ENCODE data around the gene AMPH.
"Not testable (repeated sequence)": the region's sequence is repeated elsewhere in the genome, so short reads cannot be mapped to it uniquely, and the experiment has no call there.

The AMPH gene

DNA sequence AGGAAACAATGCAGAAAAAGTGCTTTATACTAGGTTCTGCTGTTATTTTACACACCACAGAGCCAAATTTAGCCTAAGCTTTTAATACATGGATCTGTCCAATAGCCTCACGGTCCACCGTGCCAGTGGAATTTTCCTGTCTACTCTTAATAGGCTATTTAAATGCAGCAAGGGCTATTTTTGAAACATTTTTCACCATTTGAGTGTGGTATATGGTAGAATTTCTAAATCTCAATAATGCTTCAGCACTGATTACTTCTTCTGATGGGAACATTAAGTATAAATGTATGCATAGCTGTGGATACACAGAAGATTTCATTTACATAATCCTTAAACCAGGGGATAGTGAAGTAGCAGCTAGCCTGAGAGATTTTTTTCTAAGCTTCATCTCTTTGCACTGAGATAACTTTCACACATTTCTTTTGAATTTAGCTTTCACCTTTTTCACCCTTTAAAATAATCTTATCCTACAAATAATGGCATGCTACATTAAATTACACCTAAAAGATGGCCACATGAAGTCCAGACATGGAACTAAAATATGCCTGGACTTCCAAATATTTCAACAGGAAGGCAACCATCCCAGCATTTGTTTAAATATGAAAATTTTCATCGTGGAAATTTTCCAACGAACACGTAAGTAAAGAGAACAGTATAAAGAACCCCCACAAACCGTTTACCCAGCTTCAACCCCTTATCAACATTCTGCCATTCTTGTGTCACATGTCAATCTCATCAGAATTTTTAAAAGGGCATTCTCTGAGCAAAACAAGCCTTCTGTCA is 45.4 kb downstream of the AMPH start:
- no peak for DNase-seq (ENCODE audit: low read depth)

DNA sequence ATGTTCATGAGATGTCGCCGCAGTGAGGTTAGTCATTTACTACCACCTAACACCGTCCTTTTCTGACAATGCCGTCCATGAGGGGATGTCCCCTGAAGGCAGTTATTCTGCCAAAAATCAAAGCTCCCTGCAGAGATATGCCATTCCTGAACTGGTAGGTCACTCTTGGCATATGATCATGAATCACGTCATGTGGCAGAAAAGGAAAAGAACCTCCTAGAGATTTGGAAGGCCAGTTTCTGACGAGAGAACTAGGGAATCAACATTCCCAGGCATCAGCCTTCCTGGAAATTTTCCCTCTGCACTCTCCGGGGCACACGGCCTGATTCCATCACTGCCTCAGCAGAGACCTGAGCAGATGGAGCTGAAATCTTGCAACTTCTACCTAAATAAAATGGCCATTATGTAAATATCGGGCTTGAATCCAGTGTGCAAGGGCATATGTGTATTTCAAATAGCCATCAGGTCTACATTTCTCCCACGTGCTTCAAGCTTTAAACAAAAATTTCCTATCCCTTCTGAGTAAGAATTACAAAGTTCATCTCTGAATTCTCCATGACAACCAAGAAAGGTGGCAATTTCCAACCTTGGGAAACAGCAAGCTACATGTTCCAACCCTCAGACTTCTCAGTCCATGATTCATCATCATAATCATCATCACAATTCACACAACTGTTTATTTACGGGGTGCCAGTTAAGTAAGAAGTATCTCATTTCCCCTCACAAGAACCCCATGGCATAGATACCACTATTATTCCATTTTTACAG is 46.5 kb downstream of the AMPH start:
- no peak overlapping the region for H3K4me3 ChIP-seq (ENCODE audit: low read length)
- TF ChIP-seq, protein P1, sequence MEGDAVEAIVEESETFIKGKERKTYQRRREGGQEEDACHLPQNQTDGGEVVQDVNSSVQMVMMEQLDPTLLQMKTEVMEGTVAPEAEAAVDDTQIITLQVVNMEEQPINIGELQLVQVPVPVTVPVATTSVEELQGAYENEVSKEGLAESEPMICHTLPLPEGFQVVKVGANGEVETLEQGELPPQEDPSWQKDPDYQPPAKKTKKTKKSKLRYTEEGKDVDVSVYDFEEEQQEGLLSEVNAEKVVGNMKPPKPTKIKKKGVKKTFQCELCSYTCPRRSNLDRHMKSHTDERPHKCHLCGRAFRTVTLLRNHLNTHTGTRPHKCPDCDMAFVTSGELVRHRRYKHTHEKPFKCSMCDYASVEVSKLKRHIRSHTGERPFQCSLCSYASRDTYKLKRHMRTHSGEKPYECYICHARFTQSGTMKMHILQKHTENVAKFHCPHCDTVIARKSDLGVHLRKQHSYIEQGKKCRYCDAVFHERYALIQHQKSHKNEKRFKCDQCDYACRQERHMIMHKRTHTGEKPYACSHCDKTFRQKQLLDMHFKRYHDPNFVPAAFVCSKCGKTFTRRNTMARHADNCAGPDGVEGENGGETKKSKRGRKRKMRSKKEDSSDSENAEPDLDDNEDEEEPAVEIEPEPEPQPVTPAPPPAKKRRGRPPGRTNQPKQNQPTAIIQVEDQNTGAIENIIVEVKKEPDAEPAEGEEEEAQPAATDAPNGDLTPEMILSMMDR (IDR thresholded peaks at IDR 0.05; ENCODE audit: insufficient read depth, low read depth, low read length, missing control alignments) = no peak
- no peak for DNase-seq (ENCODE audit: low read depth)

More for the DNA sequence above, 45.4 kb downstream of the AMPH start:
- TF ChIP-seq, protein P1 (IDR thresholded peaks at IDR 0.05; ENCODE audit: insufficient read depth, low read depth, low read length, missing control alignments) = no peak
- H3K4me3 ChIP-seq (ENCODE audit: low read length) = no peak overlapping the region

DNA sequence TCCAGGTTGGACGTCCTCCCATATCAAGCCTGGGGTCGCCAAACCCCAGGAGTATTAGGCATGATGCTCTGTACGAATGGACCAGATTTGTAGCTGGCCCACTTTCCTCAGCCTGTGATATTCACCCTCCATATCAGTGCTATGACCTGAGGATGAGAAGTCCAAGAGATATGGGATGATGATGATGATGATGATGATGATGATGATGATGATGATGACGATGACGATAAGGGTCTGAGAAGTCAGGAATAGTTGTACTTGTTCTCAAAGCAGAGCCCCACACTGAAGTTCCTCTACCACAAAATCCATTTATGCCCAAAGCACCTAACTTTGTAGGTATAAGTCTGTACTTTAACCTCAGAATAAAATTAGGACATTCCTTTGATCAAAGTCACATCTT is 50.7 kb downstream of the AMPH start:
- no peak for DNase-seq (ENCODE audit: low read depth)
- H3K4me3 ChIP-seq (ENCODE audit: low read length) = no peak overlapping the region
- TF ChIP-seq, protein P1 (IDR thresholded peaks at IDR 0.05; ENCODE audit: insufficient read depth, low read depth, low read length, missing control alignments) = no peak

DNA sequence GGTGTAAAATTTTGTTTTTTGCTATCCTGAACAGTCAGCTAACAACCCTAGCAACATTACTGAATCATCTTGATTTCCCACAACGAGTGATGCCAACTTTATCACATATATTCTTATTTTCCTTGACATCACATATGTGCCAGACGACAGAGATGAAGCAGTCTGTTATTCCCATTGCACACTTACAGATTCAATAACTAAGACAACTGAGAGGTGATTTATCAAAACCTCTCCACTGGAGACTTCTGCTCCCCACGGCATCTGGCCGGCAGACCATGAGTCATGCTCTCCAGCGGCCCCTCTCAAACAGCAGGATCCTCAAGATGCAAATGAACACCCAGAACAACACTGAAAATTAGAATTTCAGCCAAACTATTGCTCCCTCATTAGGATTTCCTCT is 57.1 kb downstream of the AMPH start:
- H3K4me3 ChIP-seq (ENCODE audit: low read length) = no peak overlapping the region
- TF ChIP-seq, protein P1 (IDR thresholded peaks at IDR 0.05; ENCODE audit: insufficient read depth, low read depth, low read length, missing control alignments) = no peak
- no peak for DNase-seq (ENCODE audit: low read depth)

DNA sequence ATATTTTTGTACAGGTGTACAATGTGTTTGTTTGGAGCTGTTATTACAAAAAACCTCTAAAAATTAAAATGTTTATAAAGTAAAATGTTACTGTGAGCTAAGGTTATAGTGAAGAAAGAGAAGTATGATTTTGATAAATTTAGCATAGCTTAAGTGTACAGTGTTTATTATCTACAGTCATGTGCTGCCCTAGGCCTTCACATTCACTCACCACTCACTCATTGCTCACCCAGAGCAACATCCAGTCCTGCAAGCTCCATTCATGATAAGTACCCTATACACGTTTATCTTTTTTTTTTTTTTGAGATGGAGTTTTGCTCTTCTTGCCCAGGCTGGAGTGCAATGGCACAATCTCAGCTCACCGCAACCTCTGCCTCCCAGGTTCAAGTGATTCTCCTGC is 59.6 kb downstream of the AMPH start:
- DNase-seq (ENCODE audit: low read depth); H3K4me3 ChIP-seq (ENCODE audit: low read length): not testable (repeated sequence)

DNA sequence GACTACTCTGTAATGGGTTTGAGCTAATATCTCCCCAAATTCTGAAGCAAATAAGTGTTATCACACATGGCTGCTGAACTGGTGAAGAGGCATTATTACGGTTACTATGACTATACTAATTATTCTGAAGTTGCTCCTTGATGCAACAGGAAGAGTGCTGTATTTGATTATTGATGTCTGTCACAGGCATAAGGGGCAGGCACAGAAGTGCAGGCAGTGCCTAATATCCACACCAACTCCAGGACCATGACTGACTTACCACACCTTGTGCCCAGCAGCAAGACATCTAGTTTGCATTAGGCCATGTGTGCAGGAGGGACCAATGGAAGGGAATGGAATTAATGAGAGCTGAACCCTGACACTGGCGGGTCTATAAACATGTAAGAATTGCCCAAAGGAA is 62.7 kb downstream of the AMPH start:
- no peak overlapping the region for H3K4me3 ChIP-seq (ENCODE audit: low read length)
- no peak for DNase-seq (ENCODE audit: low read depth)
- TF ChIP-seq, protein P1 (IDR thresholded peaks at IDR 0.05; ENCODE audit: insufficient read depth, low read depth, low read length, missing control alignments) = no peak

DNA sequence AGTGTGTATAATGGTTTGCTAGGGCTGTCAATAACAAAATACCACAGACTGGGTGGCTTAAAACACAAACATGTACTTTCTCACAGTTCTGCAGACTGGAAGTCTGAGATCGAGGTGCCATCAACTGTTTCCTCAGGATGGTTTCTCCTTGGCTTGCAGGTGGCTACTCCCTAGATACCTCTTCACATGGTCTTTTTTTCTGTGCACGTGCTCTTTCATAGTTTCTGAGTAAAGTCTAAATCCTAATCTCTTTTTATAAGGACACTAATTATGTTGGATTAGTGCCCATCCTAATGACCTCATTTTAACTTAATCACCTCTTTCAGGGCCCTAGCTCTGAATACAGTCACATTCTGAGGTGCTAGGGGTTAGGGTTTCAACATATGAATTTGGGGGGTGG is 65.9 kb downstream of the AMPH start:
- H3K4me3 ChIP-seq (ENCODE audit: low read length) = no peak overlapping the region
- no peak for DNase-seq (ENCODE audit: low read depth)
- TF ChIP-seq, protein P1 (IDR thresholded peaks at IDR 0.05; ENCODE audit: insufficient read depth, low read depth, low read length, missing control alignments) = no peak

All from epithelial cell of esophagus (primary cell).